UCSD-AML1 (cell line): ENCODE measurements around the gene MYO16.
"Not testable (repeated sequence)": the region's sequence is repeated elsewhere in the genome, so short reads cannot be mapped to it uniquely, and the experiment has no call there.

Experiments
- DNase-seq: peaks from one replicate; lab custom pipeline; 2025; ENCODE audit not compliant: unreplicated experiment; lab: John Stamatoyannopoulos, UW

The MYO16 gene

GRCh38 chr13:108877300-108877699 is 247.9 kb downstream of the MYO16 start:
- no peak for DNase-seq

DNA sequence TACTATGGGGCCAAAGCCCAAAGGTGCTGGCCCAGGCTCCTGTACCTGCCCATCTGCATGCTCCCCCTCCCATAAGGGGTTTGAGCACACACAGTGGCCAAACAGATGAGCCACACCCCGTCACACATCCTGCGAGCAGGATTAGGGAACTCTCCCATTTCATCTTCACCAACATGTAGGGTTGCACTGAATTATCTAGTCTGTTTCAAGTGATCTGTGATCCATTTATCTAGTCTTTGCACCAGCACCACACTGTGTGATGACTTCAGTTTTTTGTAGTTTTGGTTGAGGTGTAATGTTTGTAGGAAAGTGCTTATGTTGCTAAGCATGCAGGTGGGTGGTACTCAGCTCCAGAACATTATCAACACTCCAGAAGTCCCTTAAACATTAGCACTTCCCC is 249.3 kb downstream of the MYO16 start:
- DNase-seq: no peak

- no peak for DNase-seq
These were observed 260.0 kb downstream of the MYO16 start for GRCh38 chr13:108889324-108889984.

- DNase-seq: no peak
These were observed 265.9 kb downstream of the MYO16 start for GRCh38 chr13:108895220-108895704.

DNA sequence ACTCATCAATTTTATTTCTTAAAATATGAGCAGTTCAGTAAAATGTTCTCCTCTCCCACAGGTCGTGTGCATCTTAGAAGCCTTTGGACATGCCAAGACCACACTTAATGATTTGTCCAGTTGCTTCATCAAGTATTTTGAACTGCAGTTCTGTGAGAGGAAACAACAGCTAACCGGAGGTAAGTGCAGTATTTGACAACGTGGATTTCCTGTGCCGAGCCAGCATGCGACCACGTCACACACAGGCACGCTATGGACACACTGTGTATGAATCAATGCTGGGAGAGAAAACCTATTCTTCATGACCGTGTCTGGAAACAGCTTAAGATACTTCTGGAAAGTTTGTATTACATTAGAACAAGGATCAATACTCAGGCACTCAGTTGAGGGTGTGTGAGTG is 268.5 kb downstream of the MYO16 start:
- DNase-seq: peak; percentile 16

- DNase-seq: no peak
These were observed 273.2 kb downstream of the MYO16 start for GRCh38 chr13:108902405-108903155.

GRCh38 chr13:108903613-108904012 is 274.2 kb downstream of the MYO16 start:
- DNase-seq: no peak

DNA sequence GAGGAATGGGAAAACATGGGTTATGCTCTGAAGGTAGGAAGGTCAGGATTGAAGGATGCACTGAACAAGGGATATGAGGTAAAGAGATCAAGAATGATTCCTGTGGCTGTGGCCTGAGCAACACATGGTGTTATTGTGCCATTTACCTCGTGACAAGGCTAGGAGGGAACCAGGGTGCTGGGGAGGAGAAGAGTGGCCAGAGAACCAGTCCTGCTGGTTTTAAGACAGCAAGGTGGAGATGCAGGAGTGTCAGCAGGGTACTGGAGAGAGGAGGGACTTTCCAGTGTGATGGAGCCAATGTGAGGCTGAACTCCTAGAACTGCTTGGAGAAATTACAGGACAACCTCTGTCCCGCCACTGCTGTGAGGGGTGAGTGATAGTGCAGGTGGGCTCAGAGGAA is 282.4 kb downstream of the MYO16 start:
- DNase-seq: no peak

DNA sequence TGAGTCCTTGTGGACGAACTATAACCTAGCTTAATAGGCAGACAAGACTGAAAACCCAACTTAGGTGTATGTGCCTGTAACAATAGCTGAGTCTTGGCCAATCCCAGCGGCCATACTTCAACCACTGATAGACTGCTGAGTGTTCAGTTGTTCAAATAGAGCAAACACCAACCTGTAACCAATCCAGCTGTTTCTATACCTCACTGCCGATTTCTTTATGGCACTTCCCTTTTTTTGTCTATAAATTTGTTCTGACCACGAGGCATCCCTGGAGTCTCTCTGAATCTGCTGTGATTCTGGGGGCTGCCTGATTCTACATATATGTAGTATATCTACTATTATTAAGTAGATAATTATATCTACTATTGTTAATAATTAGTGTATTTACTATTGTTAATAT is 284.3 kb downstream of the MYO16 start:
- not testable (repeated sequence) for DNase-seq

- no peak for DNase-seq
These were observed 285.8 kb downstream of the MYO16 start for GRCh38 chr13:108915095-108915633.

DNA sequence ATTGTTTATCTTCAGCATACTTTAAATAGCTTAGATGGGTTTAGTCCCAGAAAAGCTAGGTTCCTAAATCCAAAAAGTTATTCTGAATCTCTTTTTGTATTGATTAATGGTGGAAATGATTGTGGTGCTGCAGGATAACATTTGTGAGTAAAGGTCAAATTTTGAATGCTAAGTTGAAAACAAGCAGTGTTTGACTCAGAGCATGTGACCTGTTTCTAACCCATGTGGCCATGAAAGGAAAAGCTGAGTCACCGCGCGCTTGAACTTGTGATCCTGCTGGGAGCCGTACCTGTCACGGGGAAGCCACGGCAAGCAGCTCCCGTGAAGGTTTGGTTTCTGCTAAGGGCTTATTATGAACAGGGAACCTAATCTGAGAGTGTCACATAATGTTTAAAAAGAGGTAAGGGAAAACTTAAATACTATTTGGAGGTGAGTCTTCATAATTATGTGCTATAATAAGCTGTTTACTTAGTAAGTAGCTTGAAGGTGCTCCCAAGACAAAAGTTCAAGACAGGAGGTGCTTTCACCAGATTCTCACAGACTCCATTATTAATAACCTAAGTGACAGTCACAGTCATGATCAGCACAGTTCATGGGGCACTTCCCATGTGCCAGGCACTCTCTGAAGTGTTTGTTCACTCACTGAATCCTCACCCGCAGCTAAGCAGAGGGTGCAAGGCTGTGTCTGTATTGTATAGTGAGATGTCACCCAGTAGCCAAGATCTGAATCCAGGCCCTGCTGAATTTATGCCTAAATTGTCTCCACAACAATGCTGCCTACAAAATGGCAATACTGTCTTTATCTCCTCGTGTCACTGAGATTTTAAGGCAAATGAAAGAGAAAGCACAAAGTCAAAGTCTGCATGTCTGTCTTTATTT is 286.5 kb downstream of the MYO16 start:
- DNase-seq: peak; percentile 66

- no peak for DNase-seq
These were observed 288.2 kb downstream of the MYO16 start for GRCh38 chr13:108917581-108917980.

- DNase-seq: no peak
These were observed 289.9 kb downstream of the MYO16 start for GRCh38 chr13:108919036-108919907.

DNA sequence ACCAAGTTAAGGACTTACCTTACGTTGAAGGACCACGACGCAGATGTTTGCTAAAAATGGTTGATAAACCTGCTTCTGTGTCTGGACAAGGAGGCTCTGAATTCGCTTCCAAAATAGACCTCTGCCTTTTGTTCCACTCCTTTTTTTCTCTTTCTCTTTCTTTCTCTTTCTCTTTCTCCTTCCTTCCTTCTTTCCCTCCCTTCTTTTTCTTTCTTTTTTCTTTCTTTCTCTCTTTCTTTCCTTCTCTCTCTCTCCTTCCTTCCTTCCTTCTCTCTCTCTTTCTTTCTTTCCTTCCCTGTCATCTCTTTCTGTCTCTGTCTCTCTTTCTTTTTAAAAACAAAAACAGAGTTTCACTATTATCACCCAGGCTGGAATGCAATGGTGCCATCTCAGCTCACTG is 290.7 kb downstream of the MYO16 start:
- DNase-seq: no peak

DNA sequence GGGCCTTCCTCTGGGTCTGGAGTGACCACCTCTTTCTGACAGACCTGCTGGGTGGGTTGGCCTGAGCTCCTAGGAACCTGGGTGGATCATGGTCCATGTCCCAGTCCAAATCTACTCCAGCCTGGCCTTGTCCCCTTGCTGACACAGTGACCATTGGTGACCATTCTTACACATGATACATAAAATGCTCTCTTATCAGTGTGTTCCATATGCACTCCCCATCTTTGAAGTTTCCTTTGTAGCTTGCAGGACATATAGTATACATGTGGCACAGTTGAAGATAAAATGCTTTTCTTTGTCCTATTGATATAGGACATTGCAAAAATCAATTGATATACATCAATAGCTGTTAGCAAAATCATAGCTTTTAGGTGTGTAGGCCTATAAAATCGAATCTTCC is 291.8 kb downstream of the MYO16 start:
- DNase-seq: no peak

GRCh38 chr13:108922108-108922507 is 292.7 kb downstream of the MYO16 start:
- no peak for DNase-seq

DNA sequence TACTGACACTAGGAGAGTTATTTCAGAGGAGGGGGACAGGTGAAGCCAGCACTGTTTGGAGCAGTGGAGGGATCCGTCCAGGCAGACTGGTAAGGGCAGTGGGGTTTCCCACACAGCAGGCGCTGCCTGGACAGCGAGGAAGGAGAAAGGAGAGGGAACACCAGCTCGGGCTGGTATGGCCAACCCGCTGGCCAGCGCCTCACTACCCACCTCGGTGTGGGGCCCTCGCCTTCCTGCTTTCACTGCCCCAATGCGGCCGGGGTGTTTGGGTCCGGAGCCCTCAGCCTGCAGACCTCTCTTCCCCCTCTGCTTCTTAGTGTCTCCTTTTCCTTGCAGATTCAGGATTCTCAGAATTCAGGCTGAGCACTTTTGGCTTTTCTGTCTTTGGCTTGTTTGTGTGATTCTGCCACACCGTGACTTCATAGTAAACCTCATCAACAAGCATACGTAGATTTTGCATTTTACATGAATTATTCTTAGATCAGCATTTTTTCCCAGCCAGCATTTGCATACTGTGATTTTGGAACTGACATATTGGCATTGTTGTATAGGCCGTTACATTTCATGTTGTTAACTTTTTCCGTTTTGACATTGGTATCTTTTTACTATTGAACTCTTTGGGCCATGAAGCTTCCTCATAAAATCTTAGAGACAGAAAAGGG is 294.1 kb downstream of the MYO16 start:
- no peak for DNase-seq

DNA sequence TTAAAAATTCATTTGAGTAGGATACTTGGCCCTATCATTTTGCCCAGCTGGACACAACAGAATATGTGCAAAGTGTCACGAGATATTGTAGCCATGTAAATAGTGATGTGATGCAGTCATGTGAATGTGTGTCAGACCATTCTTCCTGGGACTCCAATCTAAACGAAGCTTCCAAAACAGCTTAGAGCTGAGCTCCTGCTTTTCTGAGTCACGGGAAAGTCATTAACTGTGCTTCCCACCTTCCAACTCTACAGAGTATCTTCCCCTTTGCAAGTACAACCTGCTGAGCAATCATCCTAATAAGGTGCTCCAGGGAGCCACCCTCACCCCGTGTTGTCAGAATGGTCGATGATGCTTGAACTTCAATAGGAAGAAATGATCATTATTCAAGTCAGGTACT is 294.7 kb downstream of the MYO16 start:
- DNase-seq: no peak

- no peak for DNase-seq
These were observed 295.1 kb downstream of the MYO16 start for GRCh38 chr13:108924541-108924940.

GRCh38 chr13:108925070-108925469 is 295.7 kb downstream of the MYO16 start:
- no peak for DNase-seq
